ENCODE results near the gene KBTBD8. TPM values are rescaled to one million over a fixed set of nuclear protein-coding genes. Genes with fewer than 3 reads are reported as not detected.

Gene KBTBD8
- total and polyA plus RNA-seq, 2 of the 13 experiments (the other 11 are each of a cell fraction or from before 2014, with no cell fraction given): 1.1 to 7.6 TPM

- 94% methylated on average over 2 of the region's 2 CpGs for WGBS (ENCODE audit: low lambda C conversion rate)
- CTCF ChIA-PET (ENCODE audit: low intra/inter-chr PET ratio, low total read pairs): no interaction called here
- Histone ChIP-seq H3K9me3 (ENCODE audit: low read length) (no peaks in the 10 kb centered on the region), H4K20me1 (ENCODE audit: insufficient read depth, low read length) (no peaks in the 10 kb centered on the region), H3K9ac (ENCODE audit: insufficient read depth, low read depth, low read length) (no peak overlapping the region), H2AFZ (ENCODE audit: low read length) (no peak overlapping the region), H3K27ac (ENCODE audit: extremely low read length, insufficient read depth, low read length) (no peak overlapping the region), H3K4me1 (ENCODE audit: insufficient read depth, low read length) (0 out of 2 replicates have a peak, but pooled peaks cover 5% of the 10 kb centered on the region), H3K4me2 (ENCODE audit: low read depth, low read length) (no peak overlapping the region), H3K4me3 (replicated peaks in 1 of 3; ENCODE audit: insufficient read depth in 1 of 3, low read depth in 2 of 3, low read length in 3 of 3) (no peak overlapping the region), H3K79me2 (ENCODE audit: insufficient read depth, low read length) (no peaks in the 10 kb centered on the region), H3K27me3 (ENCODE audit: control insufficient read depth in 1 of 2, insufficient read depth in 2 of 2, low read length in 2 of 2) (no peaks in the 10 kb centered on the region), H3K36me3 (replicated peaks in 1 of 2; ENCODE audit: control insufficient read depth in 1 of 2, insufficient read depth in 2 of 2, low read length in 2 of 2) (no peaks in the 10 kb centered on the region)
- ATAC-seq (no peak), FAIRE-seq (no peak), DNase-seq (ENCODE audit: low spot score) (no peak)
- in situ Hi-C loops (cut with HindIII; ENCODE audit: extremely low pct_ligation_motif_present, low pct_unique_long_range_greater_than_20kb): no loop called here
- intact Hi-C loops (cut with micrococcal nuclease; ENCODE audit: unreplicated experiment): no loop called here
- no TSS peak for BruUV-seq (replicated peaks)
- POLR2A ChIA-PET: no interaction called here
- TF ChIP-seq ZBTB1 (CRISPR knock-in tag; IDR thresholded peaks at IDR 0.05; ENCODE audit: borderline replicate concordance) (no peak), TSC22D2 (CRISPR knock-in tag; IDR thresholded peaks at IDR 0.05; ENCODE audit: borderline replicate concordance) (no peak), HMG20A (CRISPR knock-in tag; IDR thresholded peaks at IDR 0.05; ENCODE audit: borderline replicate concordance) (no peak), RCOR2 (CRISPR knock-in tag; IDR thresholded peaks at IDR 0.05) (no peak), KLF13 (CRISPR knock-in tag; IDR thresholded peaks at IDR 0.05) (no peak), ZNF670 (CRISPR knock-in tag; IDR thresholded peaks at IDR 0.05; ENCODE audit: borderline replicate concordance) (no peak), KLF12 (CRISPR knock-in tag; IDR thresholded peaks at IDR 0.05; ENCODE audit: borderline replicate concordance) (no peak), POGZ (CRISPR knock-in tag; IDR thresholded peaks at IDR 0.05) (no peak), FOXM1 (CRISPR knock-in tag; IDR thresholded peaks at IDR 0.05) (no peak), FLYWCH1 (CRISPR knock-in tag; IDR thresholded peaks at IDR 0.05) (no peak), IRF9 (CRISPR knock-in tag; IDR thresholded peaks at IDR 0.05; ENCODE audit: borderline replicate concordance) (no peak), ZBTB21 (CRISPR knock-in tag; IDR thresholded peaks at IDR 0.05) (no peak), ZNF841 (CRISPR knock-in tag; IDR thresholded peaks at IDR 0.05; ENCODE audit: borderline replicate concordance) (no peak), ZNF761 (CRISPR knock-in tag; conservative IDR thresholded peaks at IDR 0.05) (no peak), ZNF512 (CRISPR knock-in tag; IDR thresholded peaks at IDR 0.05) (no peak), ZNF318 (CRISPR knock-in tag; IDR thresholded peaks at IDR 0.05) (no peak)
Observed at GRCh38 chr3:67000009-67000408, 1.9 kb downstream of the KBTBD8 start.

Data from HepG2 (cell line).